HEK293 (cell line): ENCODE results near the gene GPS1.

Experiments
- CTCF ChIA-PET: fragments of 350-600 bp; formaldehyde crosslinking; extraction: SDS; loops from one replicate; lab custom pipeline; 2021; ENCODE audit warnings: antibody characterized with exemption; lab: Yijun Ruan, JAX
- POLR2A ChIA-PET: fragments of 300-600 bp; formaldehyde crosslinking; extraction: SDS; loops from one replicate; lab custom pipeline; 2020; ENCODE audit warnings: antibody characterized with exemption, inconsistent platforms; lab: Yijun Ruan, JAX
- H3K27ac ChIP-seq: fragments of 200-500 bp; sonication (Bioruptor generic); 2 replicates; pipeline ENCODE4 v1.5.1; 2014; ENCODE audit warnings: low read depth, low read length, control low read depth, inconsistent platforms; ENCODE audit errors: extremely low read depth
- H3K36me3 ChIP-seq, 2 experiments: fragments of 200-500 bp in 1 of 2; sonication (Bioruptor generic) in 1 of 2; 1 replicate in 1 of 2; 2 replicates in 1 of 2; pipeline ENCODE4 v1.5.1; 2014 to 2017; ENCODE audit warnings: inconsistent platforms in 2 of 2, low read length in 2 of 2; ENCODE audit not compliant: control insufficient read depth in 2 of 2, insufficient read depth in 1 of 2
- H3K4me1 ChIP-seq: fragments of 200-500 bp; sonication (Bioruptor generic); 2 replicates; pipeline ENCODE4 v1.5.1; 2014; ENCODE audit warnings: mild to moderate bottlenecking, low read length, inconsistent platforms; ENCODE audit not compliant: control insufficient read depth, insufficient read depth
- H3K4me3 ChIP-seq: 2 replicates; pipeline ENCODE4 v1.5.1; 2011; ENCODE audit warnings: low read depth, mild to moderate bottlenecking, control low read depth, low read length, moderate library complexity
- H3K9me3 ChIP-seq: fragments of 200-500 bp; sonication (Bioruptor generic); 2 replicates; pipeline ENCODE4 v1.5.1; 2014; ENCODE audit warnings: low read depth, low read length, inconsistent platforms; ENCODE audit not compliant: control insufficient read depth, insufficient read depth
- ATF2 ChIP-seq: fragments of 450-650 bp; formaldehyde crosslinking; IDR thresholded peaks from 2 replicates; pipeline ENCODE4 v1.5.1; 2016; ENCODE audit warnings: missing biosample characterization, missing genetic modification characterization, low read depth
- BCL11B ChIP-seq: fragments of 450-650 bp; formaldehyde crosslinking; IDR thresholded peaks from 2 replicates; pipeline ENCODE4 v1.5.1; 2016; ENCODE audit warnings: low read depth, missing biosample characterization, missing genetic modification characterization
- GLIS1 ChIP-seq: fragments of 450-650 bp; formaldehyde crosslinking; IDR thresholded peaks from 2 replicates; pipeline ENCODE4 v1.5.1; 2016; ENCODE audit warnings: missing biosample characterization, missing genetic modification characterization
- HOXD13 ChIP-seq: sonication (generic); formaldehyde crosslinking; IDR thresholded peaks from 2 replicates; pipeline ENCODE4 v1.8.0; 2022; ENCODE audit warnings: missing genetic modification reagents, borderline replicate concordance
- KLF17 ChIP-seq: fragments of 450-650 bp; formaldehyde crosslinking; IDR thresholded peaks from 2 replicates; pipeline ENCODE4 v1.5.1; 2016; ENCODE audit warnings: missing biosample characterization, missing genetic modification characterization
- MZF1 ChIP-seq: fragments of 450-650 bp; formaldehyde crosslinking; IDR thresholded peaks from 2 replicates; pipeline ENCODE4 v1.5.1; 2017; ENCODE audit warnings: missing biosample characterization, missing genetic modification characterization, borderline replicate concordance
- PRDM10 ChIP-seq: fragments of 450-650 bp; formaldehyde crosslinking; IDR thresholded peaks from 2 replicates; pipeline ENCODE4 v1.5.1; 2016; ENCODE audit warnings: missing biosample characterization, missing genetic modification characterization
- REPIN1 ChIP-seq: fragments of 450-650 bp; formaldehyde crosslinking; IDR thresholded peaks from 2 replicates; pipeline ENCODE4 v1.5.1; 2017; ENCODE audit warnings: missing biosample characterization, missing genetic modification characterization, low read depth
- SALL2 ChIP-seq: fragments of 450-650 bp; formaldehyde crosslinking; IDR thresholded peaks from 2 replicates; pipeline ENCODE4 v1.5.0; 2017; ENCODE audit warnings: missing biosample characterization, mild to moderate bottlenecking, missing genetic modification characterization, borderline replicate concordance
- SCRT1 ChIP-seq: fragments of 450-650 bp; formaldehyde crosslinking; IDR thresholded peaks from 2 replicates; pipeline ENCODE4 v1.5.1; 2016; ENCODE audit warnings: missing biosample characterization, missing genetic modification characterization, borderline replicate concordance
- ZBTB1 ChIP-seq: fragments of 450-650 bp; formaldehyde crosslinking; IDR thresholded peaks from 2 replicates; pipeline ENCODE4 v1.5.1; 2016; ENCODE audit warnings: missing biosample characterization, missing genetic modification characterization
- ZEB2 ChIP-seq: fragments of 450-650 bp; formaldehyde crosslinking; IDR thresholded peaks from 2 replicates; pipeline ENCODE4 v1.5.1; 2016; ENCODE audit warnings: missing biosample characterization, missing genetic modification characterization
- ZFP69B ChIP-seq: fragments of 450-650 bp; formaldehyde crosslinking; IDR thresholded peaks from 2 replicates; pipeline ENCODE4 v1.5.1; 2016; ENCODE audit warnings: missing biosample characterization, missing genetic modification characterization
- ZNF324 ChIP-seq: fragments of 450-650 bp; formaldehyde crosslinking; IDR thresholded peaks from 2 replicates; pipeline ENCODE4 v1.5.1; 2016; ENCODE audit warnings: missing biosample characterization, missing genetic modification characterization
- ZNF423 ChIP-seq: fragments of 450-650 bp; formaldehyde crosslinking; IDR thresholded peaks from 2 replicates; pipeline ENCODE4 v1.5.1; 2016; ENCODE audit warnings: missing biosample characterization, missing genetic modification characterization
- ZNF514 ChIP-seq: fragments of 450-650 bp; formaldehyde crosslinking; IDR thresholded peaks from 2 replicates; pipeline ENCODE4 v1.5.1; 2016; ENCODE audit warnings: missing biosample characterization, missing genetic modification characterization
- ZNF654 ChIP-seq: fragments of 450-650 bp; formaldehyde crosslinking; IDR thresholded peaks from 2 replicates; pipeline ENCODE4 v1.5.1; 2016; ENCODE audit warnings: low read depth, missing biosample characterization, missing genetic modification characterization
- ZNF664 ChIP-seq: fragments of 450-650 bp; formaldehyde crosslinking; IDR thresholded peaks from 2 replicates; pipeline ENCODE4 v1.5.1; 2016; ENCODE audit warnings: missing biosample characterization, missing genetic modification characterization
- ZSCAN18 ChIP-seq: fragments of 450-650 bp; formaldehyde crosslinking; IDR thresholded peaks from 2 replicates; pipeline ENCODE4 v1.5.1; 2016; ENCODE audit warnings: missing biosample characterization, missing genetic modification characterization

GPS1 gene

GRCh38 chr17:82035956-82036633 lies 15.6 kb upstream of the GPS1 start:
- Histone ChIP-seq H3K9me3 (no peaks in the 10 kb centered on the region), H3K27ac (peak overlapping the region; percentile 83; the same call in 1 of the 2 replicates), H3K4me3 (peak overlapping the region; percentile 64; the same call in 1 of the 2 replicates), H3K4me1 (peaks cover 10% of the 10 kb centered on the region), H3K36me3 (peaks cover 0 to 35% of the 10 kb centered on the region in 2 experiments; a peak in 1 of 3 replicates)
- TF ChIP-seq ZNF664 (no peak), HOXD13 (CRISPR knock-in tag) (no peak), ZNF423 (tag by site-specific recombination) (no peak), MZF1 (tag by site-specific recombination) (no peak), BCL11B (0 out of 2 replicates have a peak, but pooled peaks have one; percentile 8), PRDM10 (tag by site-specific recombination) (no peak), SALL2 (tag by site-specific recombination) (no peak)
- POLR2A ChIA-PET = interaction anchor here (1.0 to 1.7 kb wide), 4 partner anchors 13 to 333 kb away, joined by 3 to 5 read pairs (median 4); partner anchors contain the start of genes CENPX and MRPL12
- CTCF ChIA-PET = interaction anchor here (0.6 to 7.2 kb wide), 7 partner anchors 8 to 360 kb away, joined by 3 to 42 read pairs (median 3); partner anchors contain the start of genes CENPX and LRRC45

- Histone ChIP-seq H3K36me3 (peaks cover 0 to 35% of the 10 kb centered on the region in 2 experiments; a peak in 1 of 3 replicates), H3K4me3 (peak overlapping the region; percentile 64), H3K4me1 (peaks cover 10% of the 10 kb centered on the region), H3K27ac (peak overlapping the region; percentile 83), H3K9me3 (no peaks in the 10 kb centered on the region)
- TF ChIP-seq SCRT1 (tag by site-specific recombination) (no peak), ZNF654 (tag by site-specific recombination) (no peak), ZNF324 (tag by site-specific recombination) (no peak), ATF2 (tag by site-specific recombination) (no peak), ZFP69B (tag by site-specific recombination) (peak; percentile 10; the same call in 1 of the 2 replicates), REPIN1 (no peak), ZNF514 (tag by site-specific recombination) (no peak), ZBTB1 (tag by site-specific recombination) (no peak), KLF17 (no peak), BCL11B (peak; percentile 34; the same call in 1 of the 2 replicates), ZSCAN18 (tag by site-specific recombination) (no peak), ZEB2 (peak; percentile 48; the same call in 1 of the 2 replicates), GLIS1 (tag by site-specific recombination) (no peak)
- ChIA-PET CTCF (interaction anchor here (0.6 to 7.2 kb wide), 4 partner anchors 8 to 120 kb away, joined by 3 to 42 read pairs (median 3); partner anchors contain the start of genes CENPX and LRRC45), POLR2A (interaction anchor here (1.2 to 2.7 kb wide), 3 partner anchors 19 to 333 kb away, joined by 5 to 96 read pairs (median 5); partner anchors contain the start of genes GPS1, MRPL12 and RFNG)
These were observed 15.0 kb upstream of the GPS1 start for GRCh38 chr17:82036634-82037091.
